ENCODE results near the gene MYO15B.

Gene MYO15B

GRCh38 chr17:75639327-75639726 lies 51.7 kb downstream of the MYO15B start:
- DNase-seq (ENCODE audit: low read depth): no peak

GRCh38 chr17:75639771-75640555 lies 52.4 kb downstream of the MYO15B start:
- no peak for DNase-seq (ENCODE audit: low read depth)

- DNase-seq (ENCODE audit: low read depth): no peak
Measured at GRCh38 chr17:75640556-75641119, 53.0 kb downstream of the MYO15B start.

GRCh38 chr17:75641343-75641742 lies 53.7 kb downstream of the MYO15B start:
- no peak for DNase-seq (ENCODE audit: low read depth)

GRCh38 chr17:75642182-75642783 lies 54.7 kb downstream of the MYO15B start:
- no peak for DNase-seq (ENCODE audit: low read depth)

GRCh38 chr17:75642784-75643642 lies 55.4 kb downstream of the MYO15B start:
- no peak for DNase-seq (ENCODE audit: low read depth)

- no peak for DNase-seq (ENCODE audit: low read depth)
Measured at GRCh38 chr17:75643643-75644017, 56.0 kb downstream of the MYO15B start.

GRCh38 chr17:75645501-75645888 lies 57.9 kb downstream of the MYO15B start:
- peak; percentile 81 for DNase-seq (ENCODE audit: low read depth)

GRCh38 chr17:75645889-75646637 lies 58.5 kb downstream of the MYO15B start:
- DNase-seq (ENCODE audit: low read depth): peak; percentile 79

- no peak for DNase-seq (ENCODE audit: low read depth)
Measured at GRCh38 chr17:75646638-75646992, 59.0 kb downstream of the MYO15B start.

DNA sequence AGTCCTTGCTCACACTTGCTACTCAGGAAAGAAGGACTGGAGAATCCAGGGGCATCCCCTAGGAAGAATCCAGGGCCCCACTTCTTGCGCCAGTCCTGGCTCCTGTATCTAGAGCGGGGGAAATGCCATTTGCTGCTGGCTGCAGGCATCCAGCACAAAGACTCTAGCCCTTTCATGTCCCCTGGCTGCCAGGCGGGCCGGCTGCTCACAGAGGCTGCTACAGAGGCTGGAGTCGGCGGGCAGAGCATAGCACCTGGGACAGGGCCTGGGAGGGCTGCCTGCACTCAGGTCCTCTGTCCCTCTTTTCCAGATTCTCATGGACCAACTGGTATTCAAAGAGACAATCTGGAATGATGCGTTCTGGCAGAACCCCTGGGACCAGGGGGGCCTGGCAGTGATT lies 59.5 kb downstream of the MYO15B start:
- no peak for DNase-seq (ENCODE audit: low read depth)

DNA sequence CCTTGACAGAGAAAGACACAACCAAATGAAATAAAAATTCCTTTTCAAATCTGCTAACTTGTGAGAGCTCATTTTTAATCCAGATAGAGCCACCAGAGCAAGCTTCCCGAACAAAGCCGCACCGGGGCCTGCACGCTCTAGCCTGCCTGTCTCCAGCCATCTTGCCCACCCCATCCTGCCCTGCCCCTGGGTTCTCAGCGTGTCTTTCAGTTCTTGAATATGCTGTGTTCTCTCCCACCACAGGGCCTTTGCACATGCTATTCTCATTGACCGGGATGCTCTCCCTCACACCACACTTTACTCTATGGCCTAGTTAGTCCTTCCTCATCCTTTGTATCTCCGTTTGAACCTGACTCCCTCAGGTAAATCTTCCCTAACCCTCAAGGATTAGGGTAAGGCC lies 60.3 kb downstream of the MYO15B start:
- no peak for DNase-seq (ENCODE audit: low read depth)

DNA sequence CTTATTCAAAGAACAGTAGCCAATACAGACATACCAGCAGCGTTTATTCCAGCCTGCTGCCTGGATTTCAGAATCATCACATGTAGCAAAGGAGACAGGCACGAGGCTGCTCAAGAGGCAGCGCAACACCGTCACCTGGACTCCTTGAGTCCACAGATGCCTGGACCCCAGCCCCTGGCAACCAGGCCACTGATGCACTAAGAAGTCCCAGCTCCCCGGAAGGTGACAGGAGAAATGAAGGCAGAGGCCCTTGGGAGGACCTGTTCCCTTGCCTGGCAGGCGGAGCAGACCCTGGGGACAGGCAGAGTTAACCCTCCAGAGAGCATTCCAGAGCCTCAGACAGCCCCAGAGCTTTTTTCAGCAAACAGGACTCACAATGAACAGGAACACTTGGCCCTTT lies 62.1 kb downstream of the MYO15B start:
- DNase-seq (ENCODE audit: low read depth): no peak

GRCh38 chr17:75650874-75651273 lies 63.3 kb downstream of the MYO15B start:
- DNase-seq (ENCODE audit: low read depth): no peak

DNA sequence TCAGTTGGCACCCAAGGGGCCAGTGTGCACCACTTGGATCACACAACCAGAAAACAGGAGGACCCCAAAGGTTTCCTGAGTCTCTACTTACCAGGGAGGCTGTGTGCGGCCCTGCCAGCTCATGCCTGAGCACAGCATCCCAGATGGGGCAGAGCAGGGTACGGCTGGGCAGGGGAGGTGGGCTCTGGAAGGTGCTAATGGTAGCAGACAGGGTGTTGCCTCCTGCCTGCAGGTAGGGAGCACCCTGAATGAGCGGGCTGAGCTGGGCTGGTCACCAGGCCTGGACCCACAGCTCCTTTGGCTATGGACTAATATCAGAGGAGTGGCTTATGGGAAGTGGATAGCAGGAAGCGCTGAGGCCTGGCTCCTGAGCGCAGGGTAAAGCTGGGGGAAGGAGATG lies 64.7 kb downstream of the MYO15B start:
- DNase-seq (ENCODE audit: low read depth): no peak

DNA sequence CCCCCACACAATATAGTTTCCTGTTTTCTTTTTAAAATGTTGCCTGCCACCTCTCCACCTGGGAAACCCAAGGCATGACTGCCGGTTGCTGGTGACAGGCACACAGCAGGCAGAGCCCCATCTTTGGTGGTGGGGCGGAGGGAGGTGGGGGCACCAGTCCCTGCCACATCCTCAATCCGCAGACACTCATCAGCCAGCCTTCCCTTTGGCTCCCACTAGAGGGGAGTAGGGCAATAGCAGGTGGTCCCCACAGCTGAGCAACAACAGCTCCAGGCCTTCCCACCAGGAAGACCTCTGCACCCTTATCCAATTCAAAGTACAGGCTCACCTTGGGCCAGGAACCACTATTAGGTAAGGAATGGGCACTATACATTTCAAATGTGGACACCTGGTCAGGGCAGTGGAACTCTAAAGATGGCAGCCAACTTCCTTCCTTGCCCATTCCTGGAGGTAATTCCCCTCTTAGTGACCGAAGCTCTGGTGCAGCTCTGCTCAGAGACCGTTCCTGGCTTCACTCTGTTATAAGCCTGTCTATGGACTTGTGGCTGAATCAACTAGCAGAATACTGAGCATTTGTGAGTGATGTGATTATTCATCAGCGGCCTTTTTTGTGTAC lies 65.4 kb downstream of the MYO15B start:
- peak; percentile 63 for DNase-seq (ENCODE audit: low read depth)

DNA sequence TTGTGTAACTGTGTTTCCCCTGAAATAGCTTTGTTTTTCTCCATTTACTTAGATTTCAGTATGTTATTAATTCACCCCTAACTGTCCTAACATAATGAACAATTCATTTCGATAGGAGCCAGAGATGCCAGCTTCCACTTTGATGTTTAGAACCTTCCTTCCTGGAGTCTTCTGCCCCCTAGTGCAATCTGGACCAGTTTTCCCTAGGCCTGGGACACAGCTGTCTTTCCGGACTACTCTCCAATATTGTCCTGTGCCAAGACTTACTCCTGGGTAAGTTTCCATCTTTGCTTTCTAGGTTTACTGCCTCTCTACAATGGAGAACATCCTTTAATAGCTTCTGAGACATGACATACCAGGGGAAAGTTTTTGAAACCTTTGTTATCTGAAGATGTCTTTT lies 66.6 kb downstream of the MYO15B start:
- peak; percentile 39 for DNase-seq (ENCODE audit: low read depth)

DNA sequence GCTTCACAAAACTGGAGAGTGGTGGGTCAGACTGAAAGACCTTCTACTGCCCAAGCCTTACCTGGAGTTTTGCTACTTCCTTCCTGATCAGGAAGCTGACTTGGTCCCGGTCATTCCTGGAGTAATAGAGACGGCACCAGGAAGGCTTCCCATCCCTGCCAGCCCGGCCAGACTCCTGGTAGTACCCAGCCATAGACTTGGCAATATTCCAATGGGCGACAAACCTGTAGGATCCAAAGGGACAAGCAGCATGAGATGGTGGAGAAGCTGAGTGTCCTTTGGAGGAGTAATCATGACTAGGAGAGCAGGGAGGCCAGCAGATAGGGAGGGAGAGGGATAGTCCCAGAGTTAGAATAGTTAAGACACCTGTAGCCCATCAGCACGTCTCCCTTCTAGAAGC lies 70.6 kb downstream of the MYO15B start:
- DNase-seq (ENCODE audit: low read depth): no peak

- no peak for DNase-seq (ENCODE audit: low read depth)
Measured at GRCh38 chr17:75661531-75661930, 73.9 kb downstream of the MYO15B start.

- DNase-seq (ENCODE audit: low read depth): no peak
Measured at GRCh38 chr17:75662511-75662910, 74.9 kb downstream of the MYO15B start.

DNA sequence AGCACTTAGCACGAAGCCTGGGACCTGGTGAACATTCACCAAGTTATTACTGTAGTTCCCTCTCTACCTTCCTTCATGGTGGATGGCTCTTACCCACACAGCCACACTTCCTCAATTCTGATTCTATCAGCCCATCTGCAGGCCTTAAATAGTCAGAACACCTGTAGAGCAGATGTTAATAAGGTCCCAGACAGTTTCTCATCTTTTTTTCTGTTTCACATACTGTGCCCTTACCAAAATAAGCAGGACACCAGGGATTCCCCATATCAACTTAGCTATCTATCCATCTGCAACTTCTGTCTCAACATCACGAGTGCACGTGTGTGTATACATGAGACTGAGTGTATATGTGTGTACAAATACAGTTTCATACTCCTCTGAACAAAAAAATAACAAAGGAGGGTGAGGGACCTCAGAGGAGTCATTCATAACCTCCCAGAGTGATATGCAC lies 76.5 kb downstream of the MYO15B start:
- no peak for DNase-seq (ENCODE audit: low read depth)

Data from ELR (cell line).